K562 (cell line): ENCODE measurements around the gene ZNF17. TPM values are rescaled to one million over a fixed set of nuclear protein-coding genes. Genes with fewer than 3 reads are reported as not detected.

ENCODE experiments used
- CAMTA2 ChIP-seq: fragments of 250-450 bp; sonication (Bioruptor Pico); conservative IDR thresholded peaks from 2 replicates; pipeline ENCODE4 v1.5.1; 2022
- FOXJ3 ChIP-seq: sonication (generic); formaldehyde crosslinking; IDR thresholded peaks from 2 replicates; pipeline ENCODE4 v1.4.0; 2020; ENCODE audit warnings: mild to moderate bottlenecking, missing genetic modification reagents
- HNRNPL ChIP-seq: fragments of 200-400 bp; formaldehyde crosslinking; IDR thresholded peaks from 2 replicates; pipeline ENCODE4 v1.6.1; 2017; ENCODE audit warnings: low read depth, mild to moderate bottlenecking, low read length
- MAFG ChIP-seq: fragments of 450-650 bp; conservative IDR thresholded peaks from 2 replicates; pipeline ENCODE4 v1.6.1; 2016; ENCODE audit warnings: missing genetic modification characterization, missing compliant biosample characterization
- MAFK ChIP-seq: IDR thresholded peaks from 2 replicates; pipeline ENCODE4 v1.6.1; 2011; ENCODE audit warnings: low read length, improper control_type of control experiment
- NCOA1 ChIP-seq: fragments of 450-650 bp; IDR thresholded peaks from 2 replicates; pipeline ENCODE4 v1.6.1; 2016; ENCODE audit warnings: low read depth
- NEUROD1 ChIP-seq: fragments of 150-350 bp; IDR thresholded peaks from 2 replicates; pipeline ENCODE4 v1.6.1; 2014; ENCODE audit warnings: borderline replicate concordance, low read length, low read depth; ENCODE audit not compliant: partially characterized antibody
- NONO ChIP-seq, 2 experiments: fragments of 200-400 bp in 1 of 2; fragments of 450-650 bp in 1 of 2; formaldehyde crosslinking in 1 of 2; IDR thresholded peaks; 2 replicates each; pipeline ENCODE4 v1.6.1; 2017; ENCODE audit warnings: low read depth in 2 of 2, mild to moderate bottlenecking in 2 of 2, moderate library complexity in 2 of 2, low read length in 1 of 2
- PCBP2 ChIP-seq: fragments of 200-400 bp; formaldehyde crosslinking; IDR thresholded peaks from 2 replicates; pipeline ENCODE4 v1.6.1; 2018; ENCODE audit warnings: low read length, low read depth, mild to moderate bottlenecking, moderate library complexity; ENCODE audit not compliant: poor library complexity, severe bottlenecking
- SRSF9 ChIP-seq: fragments of 200-400 bp; formaldehyde crosslinking; IDR thresholded peaks from 2 replicates; pipeline ENCODE4 v1.6.1; 2017; ENCODE audit warnings: low read depth, low read length, borderline replicate concordance
- ZNF239 ChIP-seq: fragments of 250-450 bp; sonication (Bioruptor Pico); IDR thresholded peaks from 2 replicates; pipeline ENCODE4 v1.4.0; 2020; ENCODE audit warnings: mild to moderate bottlenecking
- polyA plus RNA-seq, 8 experiments: library from polyadenylated mRNA; depleted of rRNA in 4 of 8; stranded (reverse) in 5 of 8; unstranded in 3 of 8; fragments of >200 nt; fragmentation: Nextera tagmentation in 2 of 8; fragmentation: Illumina TruSeq in 1 of 8; extraction: Ambion mirVana in 2 of 8; extraction: Trizol in 1 of 8; gene quantifications; 2 replicates each; pipeline versions ENCODE4 v1.2.1 to v1.2.3, GENCODE V29; 2011 to 2014; ENCODE audit warnings: inconsistent platforms in 1 of 8, missing spikeins in 1 of 8
- total RNA-seq, 7 experiments: library from RNA; depleted of rRNA in 6 of 7; stranded (reverse); fragments of >200 nt in 6 of 7; fragmentation: Illumina TruSeq in 2 of 7; extraction: Trizol in 2 of 7; gene quantifications; 2 replicates each; pipeline versions ENCODE4 v1.2.1 to v1.2.3, GENCODE V29; 2011 to 2021; ENCODE audit warnings: low replicate concordance in 1 of 7
- TF ChIP-seq, protein P1 (sequence below): sonication (generic); formaldehyde crosslinking; IDR thresholded peaks from 2 replicates; pipeline ENCODE4 v1.8.0; 2023; ENCODE audit warnings: mild to moderate bottlenecking, missing genetic modification reagents
- TF ChIP-seq, protein P2 (sequence below), 2 experiments: fragments of 450-650 bp; conservative IDR thresholded peaks; 2 replicates each; pipeline ENCODE4 v1.6.1; 2017; ENCODE audit warnings: mild to moderate bottlenecking in 2 of 2, moderate library complexity in 2 of 2
- TF ChIP-seq, protein P3 (sequence below): fragments of 450-650 bp; IDR thresholded peaks from 2 replicates; pipeline ENCODE4 v1.6.1; 2017; ENCODE audit warnings: antibody characterized with exemption
- TF ChIP-seq, protein P4 (sequence below): sonication (generic); formaldehyde crosslinking; IDR thresholded peaks from 2 replicates; pipeline ENCODE4 v1.8.0; 2022; ENCODE audit warnings: missing genetic modification reagents, mild to moderate bottlenecking, borderline replicate concordance
- TF ChIP-seq, protein P5 (sequence below): sonication (generic); formaldehyde crosslinking; IDR thresholded peaks from 2 replicates; pipeline ENCODE4 v1.8.0; 2022; ENCODE audit warnings: mild to moderate bottlenecking, missing genetic modification reagents

ZNF17 gene
- total and polyA plus RNA-seq, 9 of the 15 experiments (the other 6 are each of a cell fraction or from before 2014, with no cell fraction given): 5.3 to 8.6 (median 6.5) TPM

DNA sequence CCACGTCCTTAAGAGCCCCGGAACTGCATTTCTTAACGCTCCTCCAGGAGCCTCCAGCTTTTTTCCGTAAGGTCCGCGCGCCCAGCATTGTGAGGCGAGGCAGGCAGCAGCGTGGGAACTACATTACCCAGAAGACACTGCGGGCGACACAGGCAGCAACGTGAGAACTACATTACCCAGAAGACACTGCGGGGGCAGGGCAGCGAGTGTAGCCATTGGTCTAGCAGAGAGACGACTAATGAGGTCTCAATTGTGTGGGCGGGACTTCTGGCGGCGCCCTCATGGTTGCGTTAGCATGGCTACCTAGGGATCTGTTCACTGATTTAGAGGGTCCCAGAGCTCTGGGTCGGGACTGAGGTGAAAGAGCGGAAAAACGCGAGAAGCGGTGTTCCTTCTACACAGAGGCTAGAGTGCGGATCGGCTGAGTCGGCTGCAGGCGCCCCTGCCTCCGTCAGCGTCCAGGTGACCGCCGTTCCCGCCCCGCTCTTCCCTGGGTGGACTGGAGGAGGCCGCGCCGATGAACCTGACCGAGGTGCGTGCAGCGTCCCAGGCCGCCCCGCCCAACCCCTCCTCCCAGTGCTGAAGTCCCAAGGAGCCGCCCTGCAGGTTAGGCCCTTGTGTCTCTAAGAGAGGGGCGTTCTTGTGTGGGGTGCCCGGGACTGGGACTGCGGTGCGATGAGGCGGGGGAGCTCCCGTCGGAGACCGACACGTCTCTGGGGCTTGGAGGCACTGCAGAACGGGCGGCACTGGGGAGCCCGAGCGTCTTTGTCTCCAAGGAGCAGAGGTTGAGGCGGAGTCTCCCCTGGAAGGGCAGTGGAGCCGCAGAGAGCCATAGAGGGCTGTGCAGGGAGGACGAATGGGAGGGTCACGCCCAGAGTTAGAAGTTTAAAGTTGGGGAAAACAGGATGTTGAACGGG lies 24.4 kb downstream of the ZNF17 start, which contains the start of gene ZNF749 (continued):
- TF ChIP-seq, protein P1, sequence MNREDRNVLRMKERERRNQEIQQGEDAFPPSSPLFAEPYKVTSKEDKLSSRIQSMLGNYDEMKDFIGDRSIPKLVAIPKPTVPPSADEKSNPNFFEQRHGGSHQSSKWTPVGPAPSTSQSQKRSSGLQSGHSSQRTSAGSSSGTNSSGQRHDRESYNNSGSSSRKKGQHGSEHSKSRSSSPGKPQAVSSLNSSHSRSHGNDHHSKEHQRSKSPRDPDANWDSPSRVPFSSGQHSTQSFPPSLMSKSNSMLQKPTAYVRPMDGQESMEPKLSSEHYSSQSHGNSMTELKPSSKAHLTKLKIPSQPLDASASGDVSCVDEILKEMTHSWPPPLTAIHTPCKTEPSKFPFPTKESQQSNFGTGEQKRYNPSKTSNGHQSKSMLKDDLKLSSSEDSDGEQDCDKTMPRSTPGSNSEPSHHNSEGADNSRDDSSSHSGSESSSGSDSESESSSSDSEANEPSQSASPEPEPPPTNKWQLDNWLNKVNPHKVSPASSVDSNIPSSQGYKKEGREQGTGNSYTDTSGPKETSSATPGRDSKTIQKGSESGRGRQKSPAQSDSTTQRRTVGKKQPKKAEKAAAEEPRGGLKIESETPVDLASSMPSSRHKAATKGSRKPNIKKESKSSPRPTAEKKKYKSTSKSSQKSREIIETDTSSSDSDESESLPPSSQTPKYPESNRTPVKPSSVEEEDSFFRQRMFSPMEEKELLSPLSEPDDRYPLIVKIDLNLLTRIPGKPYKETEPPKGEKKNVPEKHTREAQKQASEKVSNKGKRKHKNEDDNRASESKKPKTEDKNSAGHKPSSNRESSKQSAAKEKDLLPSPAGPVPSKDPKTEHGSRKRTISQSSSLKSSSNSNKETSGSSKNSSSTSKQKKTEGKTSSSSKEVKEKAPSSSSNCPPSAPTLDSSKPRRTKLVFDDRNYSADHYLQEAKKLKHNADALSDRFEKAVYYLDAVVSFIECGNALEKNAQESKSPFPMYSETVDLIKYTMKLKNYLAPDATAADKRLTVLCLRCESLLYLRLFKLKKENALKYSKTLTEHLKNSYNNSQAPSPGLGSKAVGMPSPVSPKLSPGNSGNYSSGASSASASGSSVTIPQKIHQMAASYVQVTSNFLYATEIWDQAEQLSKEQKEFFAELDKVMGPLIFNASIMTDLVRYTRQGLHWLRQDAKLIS (CRISPR knock-in tag): no peak
- TF ChIP-seq NONO (IDR thresholded peaks at IDR 0.05; ENCODE audit: low read depth in 2 of 2, low read length in 1 of 2) (no peak), MAFK (no peak), SRSF9 (no peak), PCBP2 (no peak), MAFG (tag) (no peak), FOXJ3 (CRISPR knock-in tag) (no peak), CAMTA2 (CRISPR knock-in tag) (no peak), ZNF239 (CRISPR knock-in tag) (no peak), NEUROD1 (no peak), NCOA1 (no peak), HNRNPL (no peak)
- TF ChIP-seq, protein P2, sequence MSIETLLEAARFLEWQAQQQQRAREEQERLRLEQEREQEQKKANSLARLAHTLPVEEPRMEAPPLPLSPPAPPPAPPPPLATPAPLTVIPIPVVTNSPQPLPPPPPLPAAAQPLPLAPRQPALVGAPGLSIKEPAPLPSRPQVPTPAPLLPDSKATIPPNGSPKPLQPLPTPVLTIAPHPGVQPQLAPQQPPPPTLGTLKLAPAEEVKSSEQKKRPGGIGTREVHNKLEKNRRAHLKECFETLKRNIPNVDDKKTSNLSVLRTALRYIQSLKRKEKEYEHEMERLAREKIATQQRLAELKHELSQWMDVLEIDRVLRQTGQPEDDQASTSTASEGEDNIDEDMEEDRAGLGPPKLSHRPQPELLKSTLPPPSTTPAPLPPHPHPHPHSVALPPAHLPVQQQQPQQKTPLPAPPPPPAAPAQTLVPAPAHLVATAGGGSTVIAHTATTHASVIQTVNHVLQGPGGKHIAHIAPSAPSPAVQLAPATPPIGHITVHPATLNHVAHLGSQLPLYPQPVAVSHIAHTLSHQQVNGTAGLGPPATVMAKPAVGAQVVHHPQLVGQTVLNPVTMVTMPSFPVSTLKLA (conservative IDR thresholded peaks at IDR 0.05): peak; percentile 80 to 89; a peak in 3 of 4 replicates
- TF ChIP-seq, protein P3, sequence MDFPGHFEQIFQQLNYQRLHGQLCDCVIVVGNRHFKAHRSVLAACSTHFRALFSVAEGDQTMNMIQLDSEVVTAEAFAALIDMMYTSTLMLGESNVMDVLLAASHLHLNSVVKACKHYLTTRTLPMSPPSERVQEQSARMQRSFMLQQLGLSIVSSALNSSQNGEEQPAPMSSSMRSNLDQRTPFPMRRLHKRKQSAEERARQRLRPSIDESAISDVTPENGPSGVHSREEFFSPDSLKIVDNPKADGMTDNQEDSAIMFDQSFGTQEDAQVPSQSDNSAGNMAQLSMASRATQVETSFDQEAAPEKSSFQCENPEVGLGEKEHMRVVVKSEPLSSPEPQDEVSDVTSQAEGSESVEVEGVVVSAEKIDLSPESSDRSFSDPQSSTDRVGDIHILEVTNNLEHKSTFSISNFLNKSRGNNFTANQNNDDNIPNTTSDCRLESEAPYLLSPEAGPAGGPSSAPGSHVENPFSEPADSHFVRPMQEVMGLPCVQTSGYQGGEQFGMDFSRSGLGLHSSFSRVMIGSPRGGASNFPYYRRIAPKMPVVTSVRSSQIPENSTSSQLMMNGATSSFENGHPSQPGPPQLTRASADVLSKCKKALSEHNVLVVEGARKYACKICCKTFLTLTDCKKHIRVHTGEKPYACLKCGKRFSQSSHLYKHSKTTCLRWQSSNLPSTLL: no peak
- TF ChIP-seq, protein P4, sequence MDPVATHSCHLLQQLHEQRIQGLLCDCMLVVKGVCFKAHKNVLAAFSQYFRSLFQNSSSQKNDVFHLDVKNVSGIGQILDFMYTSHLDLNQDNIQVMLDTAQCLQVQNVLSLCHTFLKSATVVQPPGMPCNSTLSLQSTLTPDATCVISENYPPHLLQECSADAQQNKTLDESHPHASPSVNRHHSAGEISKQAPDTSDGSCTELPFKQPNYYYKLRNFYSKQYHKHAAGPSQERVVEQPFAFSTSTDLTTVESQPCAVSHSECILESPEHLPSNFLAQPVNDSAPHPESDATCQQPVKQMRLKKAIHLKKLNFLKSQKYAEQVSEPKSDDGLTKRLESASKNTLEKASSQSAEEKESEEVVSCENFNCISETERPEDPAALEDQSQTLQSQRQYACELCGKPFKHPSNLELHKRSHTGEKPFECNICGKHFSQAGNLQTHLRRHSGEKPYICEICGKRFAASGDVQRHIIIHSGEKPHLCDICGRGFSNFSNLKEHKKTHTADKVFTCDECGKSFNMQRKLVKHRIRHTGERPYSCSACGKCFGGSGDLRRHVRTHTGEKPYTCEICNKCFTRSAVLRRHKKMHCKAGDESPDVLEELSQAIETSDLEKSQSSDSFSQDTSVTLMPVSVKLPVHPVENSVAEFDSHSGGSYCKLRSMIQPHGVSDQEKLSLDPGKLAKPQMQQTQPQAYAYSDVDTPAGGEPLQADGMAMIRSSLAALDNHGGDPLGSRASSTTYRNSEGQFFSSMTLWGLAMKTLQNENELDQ: no peak
- TF ChIP-seq, protein P5, sequence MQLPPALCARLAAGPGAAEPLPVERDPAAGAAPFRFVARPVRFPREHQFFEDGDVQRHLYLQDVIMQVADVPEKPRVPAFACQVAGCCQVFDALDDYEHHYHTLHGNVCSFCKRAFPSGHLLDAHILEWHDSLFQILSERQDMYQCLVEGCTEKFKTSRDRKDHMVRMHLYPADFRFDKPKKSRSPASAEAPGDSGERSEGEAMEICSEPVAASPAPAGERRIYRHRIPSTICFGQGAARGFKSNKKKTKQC: no peak
